ENCODE measurements around the gene DDX43.

GRCh38 chr6:73388800-73389512 is 5.7 kb upstream of the DDX43 start:
- TF ChIP-seq POLR2AphosphoS5 (IDR thresholded peaks at IDR 0.05; ENCODE audit: low read depth, low read length) (no peak), POLR2A (IDR thresholded peaks at IDR 0.05; ENCODE audit: low read depth, low read length) (no peak), TAF1 (IDR thresholded peaks at IDR 0.05; ENCODE audit: low read depth, low read length) (no peak)
